GM19324 (cell line): ENCODE data around the gene PCDHGB3.
"Not testable (repeated sequence)": the region's sequence is repeated elsewhere in the genome, so short reads cannot be mapped to it uniquely, and the experiment has no call there.

Experiments used
- ATAC-seq: cut with Tn5 transposase; IDR thresholded peaks from one replicate; pipeline ENCODE4 v1.9.1; 2021; ENCODE audit warnings: mild to moderate bottlenecking, moderate library complexity; ENCODE audit not compliant: unreplicated experiment, low FRiP score

The PCDHGB3 gene

DNA sequence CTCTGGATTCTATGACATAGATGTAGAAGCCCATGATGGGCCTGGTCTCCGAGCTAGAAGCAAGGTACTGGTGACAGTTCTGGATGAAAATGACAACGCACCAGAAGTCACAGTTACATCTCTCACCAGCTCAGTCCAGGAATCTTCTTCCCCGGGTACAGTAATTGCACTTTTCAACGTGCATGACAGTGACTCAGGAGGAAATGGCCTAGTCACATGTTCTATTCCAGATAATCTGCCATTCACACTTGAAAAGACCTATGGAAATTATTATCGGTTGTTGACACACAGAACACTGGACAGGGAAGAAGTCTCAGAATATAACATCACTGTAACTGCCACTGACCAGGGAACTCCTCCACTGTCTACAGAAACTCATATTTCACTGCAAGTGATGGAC lies 13.9 kb upstream of the PCDHGB3 start:
- no peak for ATAC-seq

GRCh38 chr5:141356950-141357349 lies 13.1 kb upstream of the PCDHGB3 start:
- no peak for ATAC-seq

DNA sequence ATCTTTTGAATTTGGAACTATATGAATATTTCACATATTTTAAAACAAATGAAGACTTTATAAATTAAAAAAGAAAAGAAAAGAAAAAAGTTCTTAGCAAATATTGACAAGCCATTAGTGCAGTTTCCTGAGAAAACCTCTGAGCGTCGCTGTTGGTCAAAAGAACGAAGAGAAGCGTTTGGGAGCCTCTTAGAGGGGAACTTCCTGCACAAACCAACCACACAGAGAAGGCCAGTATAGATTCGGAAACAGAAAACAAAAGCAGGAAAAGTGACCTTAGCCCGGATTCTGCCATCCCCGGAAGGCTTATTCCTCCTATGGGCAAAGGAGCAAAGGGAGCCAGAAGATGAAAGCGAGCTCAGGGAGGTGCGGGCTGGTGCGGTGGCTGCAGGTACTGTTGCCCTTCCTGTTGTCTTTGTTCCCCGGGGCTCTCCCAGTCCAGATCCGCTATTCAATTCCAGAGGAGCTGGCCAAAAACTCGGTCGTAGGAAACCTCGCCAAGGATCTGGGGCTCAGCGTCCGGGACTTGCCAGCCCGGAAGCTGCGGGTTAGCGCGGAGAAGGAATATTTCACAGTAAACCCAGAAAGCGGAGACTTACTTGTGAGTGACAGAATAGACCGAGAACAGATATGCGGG lies 10.1 kb upstream of the PCDHGB3 start, which contains the start of gene PCDHGB2:
PCDHGB2 (plus strand) TSS at position 205 of the 637 bp plus-strand sequence; CDS start at position 347, 142 bp downstream.
- ATAC-seq: no peak

DNA sequence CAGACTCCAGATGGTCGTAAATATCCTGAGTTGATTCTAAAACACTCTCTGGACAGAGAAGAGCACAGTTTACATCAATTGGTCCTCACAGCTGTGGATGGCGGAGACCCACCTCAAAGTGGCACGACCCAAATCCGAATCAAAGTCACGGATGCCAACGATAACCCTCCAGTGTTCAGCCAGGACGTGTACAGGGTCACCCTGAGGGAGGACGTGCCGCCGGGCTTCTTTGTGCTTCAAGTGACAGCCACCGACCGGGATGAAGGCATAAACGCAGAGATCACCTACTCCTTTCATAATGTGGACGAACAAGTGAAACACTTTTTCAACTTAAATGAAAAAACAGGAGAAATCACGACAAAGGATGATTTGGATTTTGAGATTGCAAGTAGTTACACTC lies 9.4 kb upstream of the PCDHGB3 start:
- no peak for ATAC-seq

DNA sequence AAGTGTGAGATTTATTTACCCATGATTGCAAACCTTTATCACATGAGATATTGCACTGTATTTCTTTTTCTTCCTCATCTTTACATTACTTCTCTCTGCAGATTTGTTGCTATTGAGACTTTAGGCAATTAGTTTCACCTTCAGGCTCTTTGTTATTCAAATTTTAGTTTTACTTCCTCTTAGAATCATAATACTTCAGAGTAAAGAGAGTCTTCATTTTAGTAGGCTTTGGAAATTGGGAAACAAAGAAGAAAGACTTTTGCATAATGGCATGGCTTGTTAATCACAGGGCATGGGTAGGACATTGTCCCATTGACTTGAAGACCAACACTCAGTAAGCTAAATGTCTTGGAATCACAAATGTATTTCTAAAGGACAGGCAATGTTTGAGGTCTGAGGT lies 7.3 kb upstream of the PCDHGB3 start:
- no peak for ATAC-seq

DNA sequence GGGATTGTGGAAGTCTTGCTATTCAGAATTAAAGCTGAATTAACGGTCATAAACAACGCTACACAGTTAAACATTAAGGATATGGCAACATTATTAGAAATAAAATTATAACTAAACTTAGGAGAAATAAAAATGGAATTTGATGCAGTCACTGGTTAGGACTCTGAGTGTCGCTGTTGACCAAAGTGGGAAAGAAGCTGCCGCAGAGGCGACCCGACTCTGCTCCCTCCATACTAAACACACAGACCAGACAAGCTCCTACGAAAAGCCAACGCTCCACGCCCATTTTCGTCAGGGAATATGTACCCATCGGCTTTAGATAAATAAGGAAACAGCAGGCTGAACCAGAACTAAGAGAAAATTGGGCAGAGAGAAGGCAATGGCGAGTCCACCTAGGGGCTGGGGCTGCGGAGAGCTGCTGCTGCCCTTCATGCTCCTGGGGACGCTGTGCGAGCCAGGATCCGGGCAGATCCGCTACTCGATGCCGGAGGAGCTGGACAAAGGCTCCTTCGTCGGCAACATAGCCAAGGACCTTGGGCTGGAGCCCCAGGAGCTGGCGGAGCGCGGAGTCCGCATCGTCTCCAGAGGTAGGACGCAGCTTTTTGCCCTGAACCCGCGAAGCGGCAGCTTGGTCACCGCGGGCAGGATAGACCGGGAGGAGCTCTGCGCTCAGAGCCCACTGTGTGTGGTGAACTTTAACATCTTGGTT lies 5.9 kb upstream of the PCDHGB3 start, which contains the start of gene PCDHGA5:
PCDHGA5 (plus strand) TSS at position 211 of the 709 bp plus-strand sequence; CDS start at position 380, 169 bp downstream.
- ATAC-seq: no peak

GRCh38 chr5:141366016-141366896 lies 3.8 kb upstream of the PCDHGB3 start:
- ATAC-seq: no peak

- ATAC-seq: no peak
Measured at GRCh38 chr5:141371572-141372475, 1.8 kb downstream of the PCDHGB3 start.

DNA sequence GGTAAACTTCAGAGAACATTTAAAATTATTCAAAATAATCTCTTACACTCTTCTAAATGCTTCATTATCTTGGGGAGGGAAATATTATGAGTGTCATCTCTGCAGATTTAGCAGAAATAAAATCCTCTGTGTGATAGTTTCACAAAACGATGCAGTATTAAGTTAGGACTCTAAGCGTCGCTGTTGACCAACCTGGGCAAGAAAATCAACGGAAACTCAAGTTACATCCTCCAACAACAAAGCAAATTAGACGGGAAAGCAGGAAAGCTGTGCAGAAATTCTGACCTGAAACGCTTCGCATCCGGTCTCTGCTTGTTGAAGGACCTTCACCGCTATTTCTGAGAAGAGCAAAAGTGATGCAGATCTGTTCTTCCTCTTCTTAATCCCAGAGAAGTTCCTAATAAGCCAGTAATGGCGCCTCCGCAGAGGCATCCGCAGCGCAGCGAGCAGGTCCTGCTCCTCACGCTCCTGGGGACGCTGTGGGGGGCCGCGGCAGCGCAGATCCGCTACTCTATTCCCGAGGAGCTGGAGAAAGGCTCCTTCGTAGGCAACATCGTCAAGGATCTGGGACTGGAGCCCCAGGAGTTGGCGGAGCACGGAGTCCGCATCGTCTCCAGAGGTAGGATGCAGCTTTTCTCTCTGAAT lies 3.8 kb downstream of the PCDHGB3 start, which contains the start of gene PCDHGA6:
PCDHGA6 (plus strand) TSS at position 219 of the 645 bp plus-strand sequence; CDS start at position 412, 193 bp downstream.
- no peak for ATAC-seq

GRCh38 chr5:141374627-141375026 lies 4.6 kb downstream of the PCDHGB3 start:
- no peak for ATAC-seq

- ATAC-seq: not testable (repeated sequence)
Measured at GRCh38 chr5:141375444-141376155, 5.6 kb downstream of the PCDHGB3 start.

DNA sequence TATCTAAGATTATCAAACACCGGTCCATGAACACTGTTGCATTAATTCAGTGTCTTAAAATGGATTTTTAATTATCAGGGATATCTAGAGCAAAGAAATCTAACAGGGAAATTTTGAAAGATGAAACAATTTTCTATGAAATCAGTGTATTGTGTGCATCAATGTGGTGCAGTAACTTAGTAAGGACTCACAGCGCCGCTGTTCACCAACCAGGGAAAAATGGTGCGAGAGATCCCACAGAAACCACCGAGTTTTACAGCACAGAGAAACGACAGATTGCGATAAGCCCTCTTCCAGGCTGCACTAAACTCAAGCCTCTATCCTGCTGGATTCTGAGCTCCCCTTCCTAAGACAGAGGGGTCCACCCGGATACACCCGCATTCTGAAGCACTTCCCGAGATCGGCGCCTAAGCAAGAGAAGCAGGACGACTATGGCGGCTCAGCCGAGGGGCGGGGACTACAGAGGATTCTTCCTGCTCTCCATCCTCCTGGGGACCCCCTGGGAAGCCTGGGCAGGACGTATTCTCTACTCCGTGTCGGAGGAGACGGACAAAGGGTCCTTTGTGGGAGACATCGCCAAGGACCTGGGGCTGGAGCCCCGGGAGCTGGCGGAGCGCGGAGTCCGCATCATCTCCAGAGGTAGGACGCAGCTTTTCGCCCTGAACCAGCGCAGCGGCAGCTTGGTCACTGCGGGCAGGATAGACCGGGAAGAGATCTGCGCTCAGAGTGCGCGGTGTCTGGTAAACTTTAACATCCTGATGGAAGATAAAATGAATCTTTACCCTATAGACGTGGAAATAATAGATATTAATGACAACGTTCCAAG lies 12.6 kb downstream of the PCDHGB3 start, which contains the start of gene PCDHGA7:
PCDHGA7 (plus strand) TSS at position 274 of the 826 bp plus-strand sequence; CDS start at position 432, 158 bp downstream.
- no peak for ATAC-seq

GRCh38 chr5:141383345-141383744 lies 13.3 kb downstream of the PCDHGB3 start:
- ATAC-seq: no peak

DNA sequence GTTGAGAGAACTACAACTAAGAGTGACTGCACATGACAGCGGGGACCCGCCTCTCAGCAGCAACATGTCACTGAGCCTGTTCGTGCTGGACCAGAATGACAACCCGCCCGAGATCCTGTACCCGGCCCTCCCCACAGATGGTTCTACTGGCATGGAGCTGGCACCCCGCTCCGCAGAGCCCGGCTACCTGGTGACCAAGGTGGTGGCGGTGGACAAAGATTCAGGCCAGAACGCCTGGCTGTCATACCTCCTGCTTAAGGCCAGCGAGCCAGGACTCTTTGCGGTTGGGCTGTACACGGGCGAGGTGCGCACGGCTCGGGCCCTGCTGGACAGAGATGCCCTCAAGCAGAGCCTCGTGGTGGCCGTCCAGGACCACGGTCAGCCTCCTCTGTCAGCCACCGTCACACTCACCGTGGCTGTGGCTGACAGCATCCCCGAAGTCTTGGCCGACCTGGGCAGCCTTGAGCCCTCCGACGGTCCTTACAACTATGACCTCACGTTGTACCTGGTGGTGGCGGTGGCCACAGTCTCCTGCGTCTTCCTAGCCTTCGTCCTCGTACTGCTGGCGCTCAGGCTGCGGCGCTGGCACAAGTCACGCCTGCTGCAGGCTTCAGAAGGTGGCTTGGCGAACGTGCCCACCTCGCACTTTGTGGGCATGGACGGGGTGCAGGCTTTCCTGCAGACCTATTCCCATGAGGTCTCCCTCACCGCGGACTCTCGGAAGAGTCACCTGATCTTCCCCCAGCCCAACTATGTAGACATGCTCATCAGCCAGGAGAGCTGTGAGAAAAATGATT lies 14.6 kb downstream of the PCDHGB3 start:
- ATAC-seq: no peak

- not testable (repeated sequence) for ATAC-seq
Measured at GRCh38 chr5:141387557-141388311, 17.7 kb downstream of the PCDHGB3 start, which contains the start of gene PCDHGB4. Gene PCDHGB4 (plus strand): TSS chr5:141387698. CDS start chr5:141387885, 187 bp downstream.

DNA sequence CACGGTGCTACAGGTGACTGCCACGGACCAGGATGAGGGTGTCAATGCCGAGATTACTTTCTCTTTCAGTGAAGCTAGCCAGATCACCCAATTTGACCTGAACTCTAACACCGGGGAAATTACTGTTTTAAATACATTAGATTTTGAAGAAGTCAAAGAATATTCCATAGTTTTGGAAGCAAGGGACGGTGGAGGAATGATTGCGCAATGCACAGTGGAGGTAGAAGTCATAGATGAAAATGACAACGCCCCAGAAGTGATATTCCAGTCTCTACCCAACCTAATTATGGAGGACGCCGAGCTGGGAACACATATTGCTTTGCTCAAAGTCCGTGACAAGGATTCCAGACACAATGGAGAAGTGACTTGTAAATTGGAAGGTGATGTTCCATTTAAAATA lies 18.6 kb downstream of the PCDHGB3 start:
- no peak for ATAC-seq
